IPS-20b (cell line): ENCODE results near the gene MCFD2.

Source experiments
- H3K27ac ChIP-seq: one replicate; pipeline ENCODE4 v1.5.1; 2013; ENCODE audit warnings: low read length
- H3K27me3 ChIP-seq: 2 replicates; pipeline ENCODE4 v1.6.1; 2013; ENCODE audit warnings: mild to moderate bottlenecking, low read length, inconsistent platforms; ENCODE audit not compliant: insufficient read depth
- H3K36me3 ChIP-seq: 2 replicates; pipeline ENCODE4 v1.6.1; 2013; ENCODE audit warnings: low read depth, mild to moderate bottlenecking, inconsistent platforms, low read length, moderate library complexity; ENCODE audit not compliant: insufficient read depth
- H3K4me1 ChIP-seq: 2 replicates; pipeline ENCODE4 v1.6.1; 2013; ENCODE audit warnings: mild to moderate bottlenecking, control low read depth, inconsistent platforms, low read length, moderate library complexity; ENCODE audit not compliant: insufficient read depth
- H3K4me3 ChIP-seq: 2 replicates; pipeline ENCODE4 v1.5.1; 2013; ENCODE audit warnings: mild to moderate bottlenecking, low read length, inconsistent platforms
- H3K9ac ChIP-seq: 2 replicates; pipeline ENCODE4 v1.6.1; 2013; ENCODE audit warnings: low read depth, mild to moderate bottlenecking, inconsistent platforms, low read length, moderate library complexity
- H3K9me3 ChIP-seq: 2 replicates; pipeline ENCODE4 v1.6.1; 2013; ENCODE audit warnings: mild to moderate bottlenecking, low read depth, low read length, inconsistent platforms; ENCODE audit not compliant: insufficient read depth

Gene MCFD2

GRCh38 chr2:46899053-46899452 is 16.6 kb downstream of the MCFD2 start:
- Histone ChIP-seq H3K27ac (no peak overlapping the region), H3K36me3 (no peaks in the 10 kb centered on the region), H3K27me3 (no peaks in the 10 kb centered on the region), H3K9me3 (no peaks in the 10 kb centered on the region), H3K4me3 (no peak overlapping the region), H3K4me1 (no peaks in the 10 kb centered on the region), H3K9ac (no peak overlapping the region)

- Histone ChIP-seq H3K4me3 (no peak overlapping the region), H3K9me3 (no peaks in the 10 kb centered on the region), H3K4me1 (no peaks in the 10 kb centered on the region), H3K27ac (no peak overlapping the region), H3K9ac (no peak overlapping the region), H3K27me3 (no peaks in the 10 kb centered on the region), H3K36me3 (no peaks in the 10 kb centered on the region)
Observed at GRCh38 chr2:46898024-46898423, 17.6 kb downstream of the MCFD2 start.

- Histone ChIP-seq H3K9me3 (no peaks in the 10 kb centered on the region), H3K9ac (no peak overlapping the region), H3K36me3 (no peaks in the 10 kb centered on the region), H3K27me3 (no peaks in the 10 kb centered on the region), H3K4me1 (no peaks in the 10 kb centered on the region), H3K27ac (no peak overlapping the region), H3K4me3 (no peak overlapping the region)
Observed at GRCh38 chr2:46893269-46893939, 22.2 kb downstream of the MCFD2 start.

- no peaks in the 10 kb centered on the region for H3K27me3 ChIP-seq
- no peak overlapping the region for H3K4me3 ChIP-seq
- no peak overlapping the region for H3K9ac ChIP-seq
- H3K4me1 ChIP-seq: no peaks in the 10 kb centered on the region
- H3K36me3 ChIP-seq: no peaks in the 10 kb centered on the region
- H3K27ac ChIP-seq: no peak overlapping the region
- H3K9me3 ChIP-seq: no peaks in the 10 kb centered on the region
Observed at GRCh38 chr2:46891956-46892553, 23.6 kb downstream of the MCFD2 start.

GRCh38 chr2:46888421-46888952 is 27.1 kb downstream of the MCFD2 start:
- H3K27me3 ChIP-seq: no peaks in the 10 kb centered on the region
- H3K4me3 ChIP-seq: no peak overlapping the region
- H3K9me3 ChIP-seq: no peaks in the 10 kb centered on the region
- H3K4me1 ChIP-seq: no peaks in the 10 kb centered on the region
- H3K9ac ChIP-seq: no peak overlapping the region
- H3K36me3 ChIP-seq: no peaks in the 10 kb centered on the region
- H3K27ac ChIP-seq: no peak overlapping the region

GRCh38 chr2:46887028-46887885 is 28.3 kb downstream of the MCFD2 start:
- Histone ChIP-seq H3K4me1 (no peaks in the 10 kb centered on the region), H3K4me3 (no peak overlapping the region), H3K27ac (no peak overlapping the region), H3K9ac (no peak overlapping the region), H3K36me3 (no peaks in the 10 kb centered on the region), H3K9me3 (no peaks in the 10 kb centered on the region), H3K27me3 (no peaks in the 10 kb centered on the region)

- no peak overlapping the region for H3K27ac ChIP-seq
- H3K36me3 ChIP-seq: no peaks in the 10 kb centered on the region
- H3K9ac ChIP-seq: no peak overlapping the region
- no peak overlapping the region for H3K4me3 ChIP-seq
- no peaks in the 10 kb centered on the region for H3K4me1 ChIP-seq
- no peaks in the 10 kb centered on the region for H3K27me3 ChIP-seq
- no peaks in the 10 kb centered on the region for H3K9me3 ChIP-seq
Observed at GRCh38 chr2:46886268-46887027, 29.2 kb downstream of the MCFD2 start.

GRCh38 chr2:46885376-46885775 is 30.2 kb downstream of the MCFD2 start:
- Histone ChIP-seq H3K27ac (no peak overlapping the region), H3K4me1 (no peaks in the 10 kb centered on the region), H3K27me3 (no peaks in the 10 kb centered on the region), H3K36me3 (no peaks in the 10 kb centered on the region), H3K9ac (no peak overlapping the region), H3K9me3 (no peaks in the 10 kb centered on the region), H3K4me3 (no peak overlapping the region)

- Histone ChIP-seq H3K9me3 (no peaks in the 10 kb centered on the region), H3K9ac (no peak overlapping the region), H3K4me3 (no peak overlapping the region), H3K27me3 (no peaks in the 10 kb centered on the region), H3K36me3 (no peaks in the 10 kb centered on the region), H3K27ac (no peak overlapping the region), H3K4me1 (no peaks in the 10 kb centered on the region)
Observed at GRCh38 chr2:46879511-46879910, 36.1 kb downstream of the MCFD2 start.

- Histone ChIP-seq H3K4me3 (no peak overlapping the region), H3K27ac (no peak overlapping the region), H3K27me3 (no peaks in the 10 kb centered on the region), H3K9me3 (no peaks in the 10 kb centered on the region), H3K36me3 (no peaks in the 10 kb centered on the region), H3K4me1 (no peaks in the 10 kb centered on the region), H3K9ac (no peak overlapping the region)
Observed at GRCh38 chr2:46878886-46879285, 36.7 kb downstream of the MCFD2 start.

- no peak overlapping the region for H3K27ac ChIP-seq
- no peak overlapping the region for H3K9ac ChIP-seq
- H3K9me3 ChIP-seq: no peaks in the 10 kb centered on the region
- H3K27me3 ChIP-seq: no peaks in the 10 kb centered on the region
- H3K4me1 ChIP-seq: no peaks in the 10 kb centered on the region
- no peak overlapping the region for H3K4me3 ChIP-seq
- no peaks in the 10 kb centered on the region for H3K36me3 ChIP-seq
Observed at GRCh38 chr2:46878240-46878877, 37.2 kb downstream of the MCFD2 start.
